WI38 (cell line): ENCODE results near the gene TBXA2R.
A peak's percentile ranks its signal among the peaks of the same experiment; 100 is the strongest.

Experiments
- H3K4me3 ChIP-seq: 2 replicates; pipeline ENCODE4 v1.5.1; 2011; ENCODE audit warnings: low read depth, mild to moderate bottlenecking, control low read depth, low read length
- TF ChIP-seq, protein P1 (sequence below): IDR thresholded peaks from 2 replicates; pipeline ENCODE4 v1.5.1; 2012; ENCODE audit warnings: low read depth, mild to moderate bottlenecking, control low read depth, low read length

TBXA2R gene

DNA sequence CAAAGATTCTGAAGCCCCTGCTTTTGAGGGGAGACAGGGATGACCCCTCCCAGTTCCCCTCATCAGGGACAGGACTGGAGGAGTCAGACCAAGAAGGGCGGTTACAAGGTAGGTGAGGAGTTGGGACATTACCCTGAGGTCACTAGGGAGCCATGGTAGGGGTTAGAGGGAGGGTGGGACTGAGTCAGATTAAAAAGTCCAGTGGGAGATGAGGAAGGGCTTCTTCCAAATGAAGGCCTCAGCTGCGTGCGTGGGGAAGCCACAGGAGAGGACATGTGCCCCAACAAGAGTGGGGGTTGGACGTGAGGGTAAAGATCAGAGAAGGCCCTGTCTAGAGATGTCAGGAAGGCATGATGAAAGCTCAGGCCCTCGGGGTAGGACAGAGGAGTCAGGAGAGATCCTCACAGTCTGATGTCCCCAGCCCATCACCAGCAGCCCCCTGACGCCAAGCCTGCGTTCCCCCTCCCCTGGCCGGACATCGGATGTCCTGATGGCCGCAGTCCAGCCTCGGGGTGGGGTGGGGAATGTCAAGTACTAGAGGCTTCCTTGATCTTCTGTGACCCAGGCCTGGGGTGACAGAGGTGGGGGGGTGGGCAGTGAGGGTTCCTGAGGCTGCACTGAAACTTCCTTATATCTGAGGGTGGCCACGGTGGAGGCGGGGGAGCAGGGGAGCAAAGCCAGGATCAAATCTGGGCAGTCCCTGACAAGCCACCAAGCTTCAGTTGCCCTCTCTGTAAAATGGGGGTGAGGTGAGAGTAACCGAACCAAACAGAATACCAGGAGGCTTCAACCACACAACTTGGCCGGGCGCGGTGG is 42.8 kb downstream of the TBXA2R start:
- H3K4me3 ChIP-seq = no peak overlapping the region
- TF ChIP-seq, protein P1, sequence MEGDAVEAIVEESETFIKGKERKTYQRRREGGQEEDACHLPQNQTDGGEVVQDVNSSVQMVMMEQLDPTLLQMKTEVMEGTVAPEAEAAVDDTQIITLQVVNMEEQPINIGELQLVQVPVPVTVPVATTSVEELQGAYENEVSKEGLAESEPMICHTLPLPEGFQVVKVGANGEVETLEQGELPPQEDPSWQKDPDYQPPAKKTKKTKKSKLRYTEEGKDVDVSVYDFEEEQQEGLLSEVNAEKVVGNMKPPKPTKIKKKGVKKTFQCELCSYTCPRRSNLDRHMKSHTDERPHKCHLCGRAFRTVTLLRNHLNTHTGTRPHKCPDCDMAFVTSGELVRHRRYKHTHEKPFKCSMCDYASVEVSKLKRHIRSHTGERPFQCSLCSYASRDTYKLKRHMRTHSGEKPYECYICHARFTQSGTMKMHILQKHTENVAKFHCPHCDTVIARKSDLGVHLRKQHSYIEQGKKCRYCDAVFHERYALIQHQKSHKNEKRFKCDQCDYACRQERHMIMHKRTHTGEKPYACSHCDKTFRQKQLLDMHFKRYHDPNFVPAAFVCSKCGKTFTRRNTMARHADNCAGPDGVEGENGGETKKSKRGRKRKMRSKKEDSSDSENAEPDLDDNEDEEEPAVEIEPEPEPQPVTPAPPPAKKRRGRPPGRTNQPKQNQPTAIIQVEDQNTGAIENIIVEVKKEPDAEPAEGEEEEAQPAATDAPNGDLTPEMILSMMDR = no peak

DNA sequence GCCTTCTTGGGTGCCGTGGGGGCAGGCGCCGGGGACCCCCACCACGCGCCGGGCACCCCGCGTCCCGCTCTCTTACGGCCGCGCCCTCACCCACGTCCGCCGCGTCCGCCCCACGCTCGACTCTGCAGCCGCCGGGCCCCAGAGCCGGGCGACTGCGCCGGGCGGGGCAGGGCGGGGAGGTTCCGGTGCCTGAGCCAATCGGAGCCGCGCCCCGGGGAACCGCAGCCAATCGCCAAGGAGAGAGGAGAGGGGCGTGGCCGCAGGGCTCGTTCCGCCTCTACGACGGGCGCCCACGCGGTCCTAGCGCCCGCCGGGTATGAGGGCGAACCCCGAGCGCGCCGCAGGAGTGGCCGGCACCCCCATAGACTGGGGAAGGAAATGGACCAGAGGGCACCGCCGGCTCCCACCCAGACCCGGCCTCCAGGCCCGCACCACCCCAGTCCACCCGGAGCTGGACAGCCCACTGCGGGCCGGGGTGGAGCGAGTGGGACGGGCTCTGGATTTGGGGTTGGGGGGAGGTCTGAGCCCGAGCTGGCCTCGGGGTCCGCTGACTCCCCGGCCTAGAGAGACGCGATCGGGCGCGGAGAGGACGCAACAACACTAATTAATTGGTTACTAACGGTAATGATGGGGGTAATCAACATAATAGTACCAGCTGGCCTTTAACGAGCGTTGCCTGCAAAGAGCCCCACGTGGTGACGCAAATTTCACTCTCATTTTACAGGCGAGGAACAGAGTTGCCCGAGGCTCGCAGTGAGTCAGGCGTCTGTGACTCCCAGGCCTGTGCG is 49.0 kb downstream of the TBXA2R start, which contains the start of gene MFSD12:
MFSD12 (minus strand) TSS at position 126 of the 788 bp plus-strand sequence. CDS start 183 bp downstream, outside the sequence.
- peak within 1 kb of the TSS; percentile 87 for H3K4me3 ChIP-seq
- TF ChIP-seq, protein P1 = no peak

DNA sequence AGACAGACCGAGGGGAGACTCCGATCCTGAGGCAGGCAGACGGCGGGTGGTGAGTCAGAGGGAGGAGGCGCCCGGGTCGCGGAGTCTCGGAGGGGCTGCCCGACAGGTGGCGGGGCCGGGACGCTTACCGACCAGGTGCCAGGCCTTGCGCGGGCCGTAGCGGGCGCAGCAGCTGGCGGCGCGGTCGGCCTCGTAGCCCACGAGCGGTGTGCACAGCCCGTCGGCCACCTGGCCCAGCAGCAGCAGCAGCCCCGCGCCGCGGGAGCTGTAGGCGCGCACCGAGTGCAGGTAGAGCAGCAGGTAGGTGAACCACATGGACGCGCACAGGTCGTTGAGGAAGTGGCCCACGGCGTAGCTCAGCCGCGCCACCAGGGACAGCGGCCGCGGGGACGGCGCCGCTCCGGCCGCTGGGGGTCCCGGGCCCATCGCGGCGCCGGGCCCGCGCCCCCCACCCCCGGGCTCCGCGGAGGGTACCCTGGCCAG is 49.7 kb downstream of the TBXA2R start:
- H3K4me3 ChIP-seq = peak overlapping the region; percentile 87
- TF ChIP-seq, protein P1 = 0 out of 2 replicates have a peak, but pooled peaks have one; percentile 3

DNA sequence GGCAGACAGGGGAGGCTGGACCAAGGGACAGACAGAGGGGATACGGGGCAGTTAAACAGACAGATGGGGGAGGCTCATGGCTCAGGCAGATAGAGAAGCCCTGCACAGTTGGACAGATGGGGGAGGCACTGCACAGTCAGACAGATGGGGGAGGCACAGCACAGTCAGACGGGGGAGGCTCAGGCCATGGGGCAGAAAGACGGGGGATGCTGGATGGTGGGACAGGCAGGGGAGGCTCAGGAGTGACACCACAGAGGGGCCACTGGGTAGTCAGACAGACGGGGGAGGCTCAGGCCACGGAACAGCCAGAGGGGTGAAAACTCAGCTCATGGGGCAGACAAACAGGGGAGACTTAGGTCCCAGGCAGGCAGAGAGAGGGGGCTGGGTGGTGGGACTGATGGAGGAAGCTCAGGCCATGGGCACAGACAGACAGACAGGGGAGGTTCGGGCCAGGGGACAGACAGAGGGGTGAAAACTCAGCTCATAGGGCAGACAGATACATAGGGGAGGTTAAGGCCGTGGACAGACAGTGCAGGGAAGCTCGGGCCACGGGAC is 50.2 kb downstream of the TBXA2R start:
- TF ChIP-seq, protein P1 = no peak
- H3K4me3 ChIP-seq = peak overlapping the region; percentile 87

DNA sequence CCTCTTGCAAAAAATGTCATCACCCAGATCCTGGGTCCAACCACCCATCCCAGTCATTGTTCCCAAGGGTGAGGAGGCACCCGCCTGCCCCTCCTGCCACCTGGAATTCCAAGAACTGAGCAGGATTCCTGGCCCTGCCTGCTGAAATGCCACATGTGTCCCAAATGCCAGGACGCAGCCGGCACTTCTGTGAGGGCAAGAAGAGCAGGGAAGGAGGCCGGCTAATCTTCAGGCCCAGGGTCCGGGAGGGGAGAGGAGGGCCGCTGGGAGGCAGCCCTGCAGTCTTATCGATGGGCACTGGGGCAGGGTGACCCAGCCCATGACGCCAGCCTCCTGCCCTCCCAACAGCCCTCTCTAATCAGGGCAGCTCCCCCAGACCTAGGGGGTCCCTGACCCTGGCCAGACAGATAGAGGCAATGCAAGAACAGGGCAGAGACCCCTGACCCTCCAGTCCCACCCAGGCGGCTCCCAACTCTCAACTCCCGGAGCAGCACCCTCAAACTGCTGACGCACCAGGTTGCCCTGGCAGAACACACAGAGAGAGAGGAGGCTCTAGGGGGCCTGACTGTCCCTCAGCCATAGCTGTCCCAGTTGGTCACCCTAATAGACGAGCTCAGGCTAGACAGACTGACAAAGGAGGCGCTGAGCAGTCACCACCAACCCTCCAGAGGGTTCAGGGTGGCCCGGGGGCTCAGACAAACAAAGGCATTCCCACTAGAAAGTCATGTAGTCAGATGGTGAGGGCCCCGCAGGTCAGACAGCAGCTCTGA is 50.8 kb downstream of the TBXA2R start:
- TF ChIP-seq, protein P1 = no peak
- H3K4me3 ChIP-seq = peak overlapping the region; percentile 87

DNA sequence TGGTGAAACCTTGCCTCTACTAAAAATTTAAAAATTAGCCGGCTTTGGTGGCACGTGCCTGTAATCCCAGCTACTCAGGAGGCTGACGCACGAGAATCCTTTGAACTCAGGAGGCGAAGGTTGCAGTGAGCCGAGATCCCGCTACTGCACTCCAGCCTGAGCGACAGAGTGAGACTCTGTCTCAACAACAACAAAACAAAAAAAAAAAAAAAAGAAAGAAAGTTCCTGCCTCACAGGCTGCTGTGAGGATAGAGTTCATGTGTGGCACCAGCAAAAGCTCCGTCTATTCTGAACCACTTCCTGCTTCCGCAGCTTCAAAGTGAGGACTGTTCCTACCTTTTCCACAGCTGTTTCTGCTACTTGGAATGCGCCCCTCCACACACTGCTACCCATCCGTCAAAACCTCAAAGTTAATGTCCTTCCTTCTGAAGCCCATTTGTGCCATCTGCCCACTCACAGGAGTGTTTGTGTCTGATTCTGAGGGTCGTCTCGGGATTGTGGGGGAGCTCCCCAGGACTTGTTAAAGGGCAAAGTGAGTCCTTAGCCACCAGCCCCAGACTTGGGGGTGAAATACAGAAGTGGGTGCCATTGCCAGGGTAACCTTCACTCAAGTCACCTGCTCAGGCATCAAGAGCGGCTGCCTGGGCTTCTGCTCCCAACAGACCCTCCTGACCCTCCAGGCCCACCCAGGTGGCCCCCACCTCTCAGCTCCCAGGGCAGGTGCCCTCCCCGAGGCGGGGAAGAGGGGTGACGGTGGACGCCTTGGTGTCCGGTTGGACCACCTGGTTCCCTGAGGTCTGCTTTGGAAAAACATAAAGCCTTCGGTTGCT is 52.2 kb downstream of the TBXA2R start:
- TF ChIP-seq, protein P1 = no peak
- no peak overlapping the region for H3K4me3 ChIP-seq
